Sigmoid colon (tissue), 4 donors: ENCODE data around the gene STX18.

ENCODE experiments used
- CTCF ChIP-seq, 4 experiments: fragments of 450-650 bp in 3 of 4; fragments of 200-600 bp in 1 of 4; IDR thresholded peaks; one replicate each; pipeline ENCODE4 v1.5.1; 2016 to 2019; ENCODE audit warnings: antibody characterized with exemption in 4 of 4, mild to moderate bottlenecking in 3 of 4, moderate library complexity in 2 of 4
- EP300 ChIP-seq, 4 donors: sonication (generic); formaldehyde crosslinking; IDR thresholded peaks; one replicate each; pipeline ENCODE4 v1.6.1; 2017; ENCODE audit warnings: antibody characterized with exemption in 4 of 4
- POLR2A ChIP-seq, 2 donors: fragments of 450-650 bp; IDR thresholded peaks; one replicate each; pipeline ENCODE4 v1.6.1; 2016; ENCODE audit warnings: antibody characterized with exemption in 2 of 2, mild to moderate bottlenecking in 2 of 2, moderate library complexity in 2 of 2

- TF ChIP-seq CTCF (IDR thresholded peaks at IDR 0.05) = no peak
- no peak for TF ChIP-seq POLR2A (IDR thresholded peaks at IDR 0.05)
- no peak for TF ChIP-seq EP300 (IDR thresholded peaks at IDR 0.05)
These were observed 15.4 kb downstream of the STX18 start for GRCh38 chr4:4526401-4526800.
